HepG2 (cell line): ENCODE measurements around the gene SYT1. TPM values are rescaled to one million over a fixed set of nuclear protein-coding genes. Genes with fewer than 3 reads are reported as not detected.

ENCODE experiments used
- ATAC-seq: fragments of 200-7000 bp; cut with Tn5 transposase; 3 replicates; pipeline ENCODE4 v1.9.1; 2020; ENCODE audit warnings: mild to moderate bottlenecking, moderate library complexity
- BruUV-seq: library from RNA; stranded (reverse); fragments of 400-500 nt; replicated peaks from 2 replicates; lab custom pipeline; 2021; lab: Mats Ljungman, UMichigan
- CTCF ChIA-PET: fragments of 300-600 bp; formaldehyde crosslinking; extraction: SDS; loops from one replicate; lab custom pipeline; 2021; ENCODE audit warnings: low total read pairs, inconsistent platforms, low intra/inter-chr PET ratio; lab: Yijun Ruan, JAX
- POLR2A ChIA-PET: fragments of 350-600 bp; sonication (Branson Sonifier 250); formaldehyde crosslinking; loops from one replicate; lab custom pipeline; 2020; ENCODE audit warnings: antibody characterized with exemption, inconsistent platforms; lab: Yijun Ruan, JAX
- DNase-seq: peaks from one replicate; pipeline ENCODE4 v3.0.0-alpha.2; 2015; ENCODE audit warnings: low spot score
- FAIRE-seq: peaks from 3 replicates; lab custom pipeline; 2011; peaks lifted over from hg19 to GRCh38; lab: Jason Lieb, UNC
- H2AFZ ChIP-seq: one replicate; pipeline ENCODE4 v1.6.1; 2011; ENCODE audit warnings: low read length, inconsistent platforms
- H3K27ac ChIP-seq: fragments of 300-600 bp; 3 replicates; pipeline ENCODE4 v1.8.0; 2011; ENCODE audit warnings: mixed run types, mild to moderate bottlenecking, mixed read lengths, low read length, inconsistent platforms; ENCODE audit not compliant: insufficient read depth; ENCODE audit errors: extremely low read length
- H3K27me3 ChIP-seq, 2 experiments: fragments of 200-600 bp in 1 of 2; 2 replicates in 1 of 2; 3 replicates in 1 of 2; pipeline versions ENCODE4 v1.6.0 to v1.8.0; 2011; ENCODE audit warnings: low read length in 2 of 2, mild to moderate bottlenecking in 2 of 2, moderate library complexity in 2 of 2, inconsistent platforms in 1 of 2; ENCODE audit not compliant: insufficient read depth in 2 of 2, control insufficient read depth in 1 of 2
- H3K36me3 ChIP-seq, 2 experiments: fragments of 200-600 bp in 1 of 2; replicated peaks in 1 of 2; 2 replicates in 1 of 2; 3 replicates in 1 of 2; pipeline versions ENCODE4 v1.5.1 to v1.8.0; 2011; ENCODE audit warnings: low read length in 2 of 2, inconsistent platforms in 1 of 2; ENCODE audit not compliant: insufficient read depth in 2 of 2, control insufficient read depth in 1 of 2
- H3K4me1 ChIP-seq: 2 replicates; pipeline ENCODE4 v1.5.1; 2012; ENCODE audit warnings: low read length, inconsistent platforms; ENCODE audit not compliant: insufficient read depth
- H3K4me2 ChIP-seq: 2 replicates; pipeline ENCODE4 v1.6.0; 2011; ENCODE audit warnings: low read depth, low read length, inconsistent platforms
- H3K4me3 ChIP-seq, 3 experiments: fragments of 200-600 bp in 1 of 3; sonication (generic), shearing (Covaris generic) in 1 of 3; replicated peaks in 1 of 3; 2 replicates each; pipeline ENCODE4 v1.5.1; 2011 to 2016; ENCODE audit warnings: low read length in 3 of 3, inconsistent platforms in 2 of 3, low read depth in 2 of 3, mild to moderate bottlenecking in 2 of 3, control low read depth in 1 of 3, mixed read lengths in 1 of 3; ENCODE audit not compliant: insufficient read depth in 1 of 3
- H3K79me2 ChIP-seq: one replicate; pipeline ENCODE4 v1.6.1; 2011; ENCODE audit warnings: low read length, inconsistent platforms; ENCODE audit not compliant: insufficient read depth
- H3K9ac ChIP-seq: 2 replicates; pipeline ENCODE4 v1.6.0; 2011; ENCODE audit warnings: mild to moderate bottlenecking, low read depth, low read length, inconsistent platforms; ENCODE audit not compliant: insufficient read depth
- H3K9me3 ChIP-seq: 2 replicates; pipeline ENCODE4 v1.5.1; 2012; ENCODE audit warnings: mild to moderate bottlenecking, low read length
- H4K20me1 ChIP-seq: 2 replicates; pipeline ENCODE4 v1.6.0; 2011; ENCODE audit warnings: inconsistent platforms, mild to moderate bottlenecking, low read length, moderate library complexity; ENCODE audit not compliant: insufficient read depth
- CBX2 ChIP-seq, 2 experiments: fragments of 200-600 bp in 1 of 2; sonication (generic); formaldehyde crosslinking in 1 of 2; IDR thresholded peaks; 2 replicates each; pipeline versions ENCODE4 v1.7.0 to v1.8.1; 2018 to 2022; ENCODE audit warnings: low read depth in 2 of 2, low read length in 1 of 2, mild to moderate bottlenecking in 1 of 2, missing genetic modification reagents in 1 of 2
- RAD21 ChIP-seq: fragments of 450-650 bp; formaldehyde crosslinking; IDR thresholded peaks from 2 replicates; pipeline ENCODE4 v1.5.0; 2020; ENCODE audit warnings: mild to moderate bottlenecking
- SRSF4 ChIP-seq: fragments of 200-400 bp; formaldehyde crosslinking; IDR thresholded peaks from one replicate; pipeline ENCODE4 v1.6.1; 2018; ENCODE audit warnings: mild to moderate bottlenecking, low read depth, low read length, moderate library complexity; ENCODE audit not compliant: poor library complexity, severe bottlenecking
- TBP ChIP-seq: sonication (generic); formaldehyde crosslinking; IDR thresholded peaks from 2 replicates; pipeline ENCODE4 v1.5.0; 2020; ENCODE audit warnings: missing genetic modification reagents
- THAP11 ChIP-seq: IDR thresholded peaks from 2 replicates; pipeline ENCODE4 v1.6.1; 2016; ENCODE audit warnings: missing biosample characterization, missing genetic modification reagents
- TOE1 ChIP-seq: sonication (generic); formaldehyde crosslinking; IDR thresholded peaks from 2 replicates; pipeline ENCODE4 v1.4.0; 2020; ENCODE audit warnings: mild to moderate bottlenecking, missing genetic modification reagents
- TRAFD1 ChIP-seq: sonication (generic); formaldehyde crosslinking; IDR thresholded peaks from 2 replicates; pipeline ENCODE4 v1.5.1; 2020; ENCODE audit warnings: missing genetic modification reagents, mild to moderate bottlenecking, borderline replicate concordance
- ZC3H13 ChIP-seq: sonication (generic); formaldehyde crosslinking; IDR thresholded peaks from 2 replicates; pipeline ENCODE4 v1.8.1; 2023; ENCODE audit warnings: mild to moderate bottlenecking, missing genetic modification reagents, moderate library complexity
- ZNF20 ChIP-seq: sonication (generic); formaldehyde crosslinking; IDR thresholded peaks from 2 replicates; pipeline ENCODE4 v1.4.0; 2020; ENCODE audit warnings: mild to moderate bottlenecking, moderate library complexity, missing genetic modification reagents
- ZNF317 ChIP-seq: sonication (generic); formaldehyde crosslinking; IDR thresholded peaks from 2 replicates; pipeline ENCODE4 v1.5.0; 2020; ENCODE audit warnings: mild to moderate bottlenecking, missing genetic modification reagents
- ZNF781 ChIP-seq: sonication (generic); formaldehyde crosslinking; IDR thresholded peaks from 2 replicates; pipeline ENCODE4 v1.5.1; 2020; ENCODE audit warnings: borderline replicate concordance, mild to moderate bottlenecking, missing genetic modification reagents; ENCODE audit errors: not compliant biosample characterization
- WGBS: methylation state at CpG from one replicate; pipeline ENCODE4 v1.1.6; 2017; ENCODE audit warnings: low lambda C conversion rate; 5-methylcytosine and 5-hydroxymethylcytosine counted together
- in situ Hi-C: cut with HindIII; loops from 2 replicates; pipeline ENCODE4 v1.10.0; 2017; ENCODE audit warnings: low pct_unique_long_range_greater_than_20kb; ENCODE audit not compliant: extremely low pct_ligation_motif_present
- intact Hi-C: fragments of 100-400 bp; cut with micrococcal nuclease; formaldehyde crosslinking; loops from one replicate; pipeline ENCODE4 v1.10.0; 2022; ENCODE audit not compliant: unreplicated experiment
- polyA plus RNA-seq, 8 experiments: library from polyadenylated mRNA; depleted of rRNA in 3 of 8; stranded (reverse) in 7 of 8; unstranded in 1 of 8; fragments of >200 nt; fragmentation: Illumina TruSeq in 4 of 8; extraction: Trizol in 4 of 8; gene quantifications; 2 replicates each; pipeline versions ENCODE4 v1.2.1 to v1.2.3, GENCODE V29; 2011 to 2016; ENCODE audit warnings: low read depth in 4 of 8, missing spikeins in 1 of 8, mixed read lengths in 1 of 8; ENCODE audit not compliant: insufficient read depth in 1 of 8
- total RNA-seq, 5 experiments: library from RNA; depleted of rRNA; stranded (reverse); fragments of >200 nt; fragmentation: Illumina TruSeq; extraction: Trizol; gene quantifications; 2 replicates each; pipeline ENCODE4 v1.2.3, GENCODE V29; 2016; ENCODE audit warnings: low read depth in 1 of 5
- TF ChIP-seq, protein P1 (sequence below): sonication (generic); formaldehyde crosslinking; IDR thresholded peaks from 2 replicates; pipeline ENCODE4 v1.4.0; 2020; ENCODE audit warnings: missing genetic modification reagents

Gene SYT1
- total and polyA plus RNA-seq, 2 of the 13 experiments (the other 11 are each of a cell fraction or from before 2014, with no cell fraction given) = not detected

DNA sequence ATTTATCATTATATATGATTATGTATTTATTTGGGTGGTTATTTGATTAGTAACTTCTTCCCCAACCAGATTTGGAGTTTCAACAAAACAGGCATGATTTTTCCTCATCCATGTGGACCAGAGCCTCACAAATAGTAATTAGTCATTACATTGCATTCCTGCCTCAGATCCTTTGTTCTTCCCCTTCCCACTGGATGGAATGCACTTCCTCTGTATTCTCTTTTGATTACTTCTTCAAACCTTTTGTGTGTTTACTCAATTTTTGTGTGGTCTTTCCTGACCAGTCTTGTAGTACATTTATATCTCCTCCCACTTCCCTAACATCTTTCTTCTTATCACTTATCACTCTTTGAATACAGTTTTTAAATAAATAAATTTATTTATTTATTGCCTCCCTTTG lies 15.5 kb downstream of the SYT1 start (continued):
- TF ChIP-seq ZC3H13 = no peak
- TF ChIP-seq ZNF20 (CRISPR knock-in tag) = no peak

DNA sequence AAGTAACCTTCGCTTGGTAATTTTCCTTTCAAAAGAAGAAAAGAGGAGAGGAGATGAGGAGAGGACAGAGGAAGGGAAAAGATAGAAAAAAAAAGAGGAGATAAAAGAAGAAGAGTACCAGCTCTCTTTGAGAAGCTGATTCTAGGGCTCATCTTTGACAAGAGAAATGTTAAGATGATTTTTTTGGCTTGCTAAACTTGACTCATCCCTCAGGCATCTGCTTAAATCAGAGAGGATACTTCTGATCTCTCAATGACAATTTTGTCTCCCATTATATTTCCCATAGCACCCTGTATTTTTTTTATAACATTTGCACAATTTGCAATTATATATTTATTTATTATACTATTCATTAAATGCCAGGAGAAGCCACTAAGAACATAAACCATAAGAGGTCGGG lies 17.1 kb downstream of the SYT1 start:
- intact Hi-C loops (no loop called here), in situ Hi-C loops (no loop called here)
- Histone ChIP-seq H3K9ac (no peak overlapping the region), H3K79me2 (no peaks in the 10 kb centered on the region), H3K9me3 (no peaks in the 10 kb centered on the region), H3K4me1 (no peaks in the 10 kb centered on the region), H3K36me3 (no peaks in the 10 kb centered on the region), H3K4me2 (no peak overlapping the region), H4K20me1 (no peaks in the 10 kb centered on the region), H2AFZ (no peak overlapping the region), H3K27ac (no peak overlapping the region), H3K27me3 (no peaks in the 10 kb centered on the region; a peak in 1 of 5 replicates), H3K4me3 (no peak overlapping the region)
- WGBS = 0% methylated on average over 2 of the region's 2 CpGs
- ChIA-PET CTCF (no interaction called here), POLR2A (no interaction called here)
- TF ChIP-seq THAP11 (CRISPR knock-in tag) (no peak), ZNF317 (CRISPR knock-in tag) (no peak), TRAFD1 (CRISPR knock-in tag) (no peak), CBX2 (IDR thresholded peaks at IDR 0.05; ENCODE audit: low read depth, low read length) (no peak), CBX2 (CRISPR knock-in tag; IDR thresholded peaks at IDR 0.05; ENCODE audit: low read depth) (no peak), ZNF781 (CRISPR knock-in tag) (no peak), TOE1 (CRISPR knock-in tag) (no peak), SRSF4 (no peak), RAD21 (CRISPR knock-in tag) (no peak), TBP (no peak)
- TF ChIP-seq, protein P1, sequence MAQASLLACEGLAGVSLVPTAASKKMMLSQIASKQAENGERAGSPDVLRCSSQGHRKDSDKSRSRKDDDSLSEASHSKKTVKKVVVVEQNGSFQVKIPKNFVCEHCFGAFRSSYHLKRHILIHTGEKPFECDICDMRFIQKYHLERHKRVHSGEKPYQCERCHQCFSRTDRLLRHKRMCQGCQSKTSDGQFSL (CRISPR knock-in tag) = no peak
- FAIRE-seq = no peak
- no peak for ATAC-seq
- BruUV-seq = no TSS peak
- DNase-seq = no peak
